DMS114 treated with DMSO at 0.1 percent for 48 hours (cell line): ENCODE data around the gene TEDDM1.
"Not testable (repeated sequence)": the region's sequence is repeated elsewhere in the genome, so short reads cannot be mapped to it uniquely, and the experiment has no call there.

Source experiments
- DNase-seq: peaks from one replicate; lab custom pipeline; 2025; ENCODE audit not compliant: unreplicated experiment; lab: John Stamatoyannopoulos, UW

TEDDM1 gene

GRCh38 chr1:182400567-182400966, at the start of gene TEDDM1:
TSS of gene TEDDM1 (minus strand) at chr1:182400667. CDS start at chr1:182400485, 182 bp downstream.
- no peak for DNase-seq

DNA sequence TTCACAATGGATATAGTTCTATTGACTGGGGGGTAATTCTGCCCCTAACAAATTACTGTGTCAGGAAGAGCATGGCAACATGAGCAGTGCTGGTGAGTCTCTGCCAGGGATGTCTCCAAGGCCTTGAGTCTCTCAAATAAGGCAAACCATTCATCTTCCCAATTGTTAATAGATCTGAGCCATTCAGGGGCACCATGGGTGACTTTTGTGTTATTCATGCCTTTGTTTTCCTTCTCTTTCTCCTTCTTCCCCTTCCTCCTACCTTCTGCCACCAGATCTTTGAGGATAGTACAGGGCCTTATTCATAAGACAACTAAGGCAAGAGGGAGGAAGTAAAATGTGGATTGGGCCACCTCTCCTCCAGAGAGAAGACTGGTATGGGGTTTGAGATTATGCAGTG, 49.6 kb upstream of the TEDDM1 start, which contains the start of gene RGSL1:
Gene RGSL1 (plus strand): TSS at position 60 of the 400 bp plus-strand sequence. CDS start 20 bp downstream, at position 80.
- no peak for DNase-seq

DNA sequence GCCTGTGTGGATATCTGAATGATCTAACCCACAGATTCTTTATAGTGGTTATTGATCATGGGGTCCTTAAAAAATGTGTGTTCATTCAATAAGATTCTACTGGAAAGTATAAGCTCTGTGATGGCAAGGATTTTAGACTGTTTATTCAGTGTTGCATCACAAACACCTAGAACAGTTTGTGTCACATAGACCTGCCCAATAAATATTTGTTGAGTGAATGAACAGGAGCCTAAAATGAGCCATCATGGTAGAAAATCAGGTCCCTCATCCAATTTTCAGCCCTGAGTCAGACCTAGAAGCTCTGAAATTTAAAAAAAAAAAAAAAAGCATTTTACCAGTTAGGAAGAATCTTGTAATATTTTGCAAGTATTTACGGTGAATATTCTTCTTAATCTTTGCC, 47.2 kb upstream of the TEDDM1 start:
- no peak for DNase-seq

- not testable (repeated sequence) for DNase-seq
Measured at GRCh38 chr1:182447124-182447523, 46.7 kb upstream of the TEDDM1 start.

DNA sequence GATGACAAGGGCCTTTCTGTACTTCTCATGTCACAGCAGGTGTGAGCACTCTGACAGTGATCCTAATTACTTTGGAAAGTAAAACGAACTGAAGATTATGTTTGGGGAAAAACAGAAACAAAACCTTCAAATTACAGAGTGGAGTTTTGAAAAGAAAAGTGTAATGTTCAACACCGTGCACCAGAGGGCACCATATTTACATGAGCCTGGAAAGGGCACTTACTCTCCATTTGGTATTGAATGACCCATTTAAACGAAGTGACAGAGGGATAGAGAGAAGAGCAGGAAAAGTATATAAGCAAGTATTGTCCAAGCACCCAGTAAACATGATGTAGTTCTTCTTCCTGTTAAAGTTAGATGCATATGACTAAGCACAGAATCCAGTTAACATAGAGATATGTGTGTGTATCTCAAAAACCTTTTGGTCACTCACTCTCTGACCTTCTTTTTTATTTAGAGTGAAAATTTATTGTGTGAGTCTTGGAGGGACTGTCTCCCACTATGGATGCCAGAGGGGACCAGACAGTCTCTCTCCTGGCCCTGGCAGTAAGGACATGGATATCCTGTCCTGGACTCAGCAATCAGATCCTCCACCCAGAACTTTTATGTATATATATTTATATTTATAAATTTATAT, 45.7 kb upstream of the TEDDM1 start:
- peak; percentile 50 for DNase-seq

- DNase-seq, result no peak
Measured at GRCh38 chr1:182444497-182444896, 44.0 kb upstream of the TEDDM1 start.

DNA sequence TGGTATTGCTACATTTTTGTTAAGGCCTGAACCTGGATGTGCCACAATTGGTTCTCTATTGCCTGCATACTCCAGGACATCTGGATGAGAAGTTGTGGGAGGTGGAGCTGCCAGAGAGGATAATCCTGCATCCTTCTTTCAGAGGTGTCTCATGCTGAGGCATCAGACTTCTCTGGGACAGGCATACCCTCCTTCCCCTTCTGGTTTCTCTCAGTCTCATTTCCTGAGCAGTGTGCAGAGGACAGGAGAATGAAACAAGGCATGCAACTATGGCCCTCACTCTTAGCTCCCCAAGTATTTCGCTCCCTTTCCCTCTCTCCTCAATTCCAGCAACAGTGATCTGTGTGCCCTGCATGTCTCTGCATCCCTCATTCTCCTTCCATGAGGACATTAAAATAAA, 41.9 kb upstream of the TEDDM1 start:
- DNase-seq, result no peak

DNA sequence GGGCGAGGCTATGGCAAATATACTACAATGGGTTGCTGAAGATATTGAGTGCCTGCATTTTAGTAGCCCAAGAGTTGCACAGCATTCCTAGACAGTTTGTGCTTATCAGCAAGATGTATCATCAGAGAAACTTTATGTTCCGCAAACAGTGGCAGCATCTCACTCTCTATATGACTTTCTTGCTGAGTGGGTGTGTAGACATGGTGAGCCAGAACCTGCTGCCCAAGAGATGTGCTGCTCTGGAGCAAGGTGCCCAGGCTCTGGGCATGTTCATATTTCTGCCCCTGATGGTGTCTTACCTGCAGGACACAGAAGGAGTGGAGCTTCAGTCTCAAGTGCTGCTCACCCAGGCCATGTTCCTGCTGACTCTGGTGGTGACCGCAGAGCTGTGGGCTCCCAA, 41.3 kb upstream of the TEDDM1 start:
- no peak for DNase-seq

DNA sequence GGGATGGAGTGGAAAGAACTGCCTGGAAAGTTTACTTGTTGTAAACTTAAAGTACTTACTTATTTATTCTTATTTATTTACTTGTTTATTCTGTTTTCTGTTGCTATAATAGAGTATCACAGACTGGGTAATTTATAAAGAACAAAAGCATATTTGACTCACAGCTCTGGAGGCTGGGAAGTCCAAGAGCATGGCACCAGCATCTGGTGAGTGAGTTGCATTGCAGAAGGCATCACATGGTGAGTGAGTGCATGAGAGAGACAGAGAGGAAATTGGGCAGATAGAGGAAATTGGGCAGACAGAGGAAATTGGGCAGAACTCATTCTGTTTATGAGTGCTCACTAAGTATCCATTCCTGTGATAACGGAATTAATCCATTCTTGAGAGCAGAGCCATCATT, 37.9 kb upstream of the TEDDM1 start:
- DNase-seq, result no peak

GRCh38 chr1:182433580-182433979, 33.1 kb upstream of the TEDDM1 start:
- DNase-seq, result no peak

DNA sequence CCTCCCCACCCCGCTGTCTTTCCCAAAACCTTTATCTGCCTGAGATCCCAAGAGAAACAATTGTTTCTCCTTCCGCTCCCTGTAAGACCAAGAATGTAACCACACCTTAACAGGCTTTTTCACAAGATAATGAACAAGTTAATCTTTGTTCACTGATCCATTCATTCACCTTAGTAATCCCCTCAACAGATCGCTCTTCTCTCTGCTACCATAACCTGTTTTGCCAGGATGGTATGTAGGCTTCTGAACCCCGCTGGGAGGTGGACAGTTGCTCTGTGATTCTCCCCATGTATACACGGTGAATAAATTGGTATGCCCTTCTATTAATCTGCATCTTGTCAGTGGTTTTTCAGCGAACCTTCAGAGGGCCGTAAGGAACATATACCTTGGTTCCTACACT, 30.8 kb upstream of the TEDDM1 start:
- DNase-seq, result no peak

DNA sequence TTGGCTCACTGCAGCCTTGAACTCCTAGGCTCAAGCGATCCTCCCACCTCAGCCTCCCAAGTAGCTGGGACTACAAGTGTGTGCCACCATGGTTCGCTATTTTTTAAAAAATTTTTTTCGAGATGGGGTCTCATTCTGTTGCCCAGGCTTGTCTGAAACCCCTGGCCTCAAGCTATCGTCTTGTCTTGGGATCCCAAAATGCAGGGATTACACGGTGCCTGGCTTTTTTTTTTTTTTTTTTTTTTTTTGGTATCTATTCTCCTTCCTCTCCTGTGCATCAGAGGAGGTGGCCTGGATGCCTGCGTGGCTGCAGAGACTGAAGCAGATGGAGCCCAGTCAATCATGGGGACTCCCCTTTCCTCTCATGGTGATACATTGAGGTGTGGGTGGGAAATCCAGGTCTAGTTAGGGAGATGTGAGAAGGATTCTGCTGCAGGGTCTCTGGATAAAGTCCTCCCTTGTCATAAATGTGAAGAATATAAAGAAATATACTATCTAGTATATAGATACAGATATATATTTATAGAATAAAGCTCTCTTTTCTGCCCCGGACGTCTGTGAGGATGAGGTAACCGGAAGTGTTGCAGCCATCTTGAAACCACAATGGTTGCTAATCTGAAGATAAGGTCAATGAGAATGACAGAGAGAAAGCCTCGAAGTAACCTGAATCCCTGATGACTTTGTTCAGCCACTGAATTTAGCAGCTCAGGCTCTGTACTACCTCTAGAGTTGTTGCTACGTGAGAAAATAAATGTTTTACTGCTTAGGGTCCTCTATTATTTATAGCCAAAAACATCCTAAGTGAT, 30.0 kb upstream of the TEDDM1 start:
- DNase-seq, result no peak

DNA sequence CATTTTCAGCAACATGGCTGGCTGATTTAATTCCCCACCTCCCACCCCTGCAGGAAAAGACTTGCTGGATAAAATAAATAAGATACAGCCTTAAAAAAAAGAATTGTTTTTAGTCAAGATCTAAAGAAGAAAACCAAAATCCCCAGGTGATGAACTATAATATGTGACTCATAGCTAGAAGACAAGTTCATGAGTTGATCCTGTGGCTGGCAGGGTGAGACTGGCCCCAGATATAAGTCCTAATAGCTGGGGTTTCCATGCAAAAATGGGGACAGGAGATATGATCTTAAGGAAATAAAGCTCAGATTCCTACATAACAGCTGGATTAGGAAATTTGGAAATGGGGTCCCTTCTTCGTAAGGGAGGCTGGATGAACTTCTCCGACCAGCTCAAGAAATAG, 27.6 kb upstream of the TEDDM1 start:
- no peak for DNase-seq

DNA sequence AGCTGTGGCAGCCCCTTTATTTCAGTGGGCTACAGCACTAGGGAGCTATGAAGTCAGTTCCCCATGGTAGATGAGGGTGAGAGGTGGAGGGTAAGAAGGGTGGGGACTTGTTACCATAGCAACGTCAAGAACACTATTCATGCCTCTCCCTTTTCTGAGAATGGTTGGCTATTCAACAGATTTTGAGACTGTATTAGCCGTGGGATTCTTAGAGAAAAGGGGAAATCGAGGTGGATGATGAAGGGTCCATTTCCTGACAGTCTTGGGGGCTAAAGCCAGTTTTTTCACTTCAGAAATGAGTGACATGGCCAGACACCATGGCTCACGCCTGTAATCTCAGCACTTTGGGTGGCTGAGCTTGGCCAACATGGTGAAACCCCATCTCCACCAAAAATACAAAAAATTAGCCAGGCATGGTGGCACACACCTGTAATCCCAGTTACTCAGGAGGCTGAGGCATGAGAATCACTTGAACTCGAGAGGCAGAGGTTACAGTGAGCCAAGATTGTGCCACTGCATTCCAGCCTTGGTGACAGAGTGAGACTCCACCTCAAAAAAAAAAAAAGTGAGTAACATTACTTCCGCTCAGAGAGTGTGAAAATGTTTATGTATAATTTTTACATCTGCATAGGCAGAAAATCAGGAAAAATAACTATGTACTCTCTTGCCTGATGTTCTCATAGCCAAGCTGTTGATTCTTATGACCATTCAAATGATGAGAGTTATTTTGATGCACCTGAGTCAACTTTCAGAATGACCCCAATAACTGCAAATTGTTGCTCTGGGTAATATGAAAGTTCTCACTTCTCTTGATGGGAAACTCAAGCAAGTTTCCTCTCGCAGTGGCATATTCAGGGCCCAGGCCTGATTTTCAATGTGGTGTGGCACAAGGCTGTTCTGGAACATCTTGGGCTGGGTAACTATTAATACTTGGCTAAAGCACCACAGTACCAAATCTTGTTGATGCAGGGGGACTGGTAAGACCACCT, 26.3 kb upstream of the TEDDM1 start:
- no peak for DNase-seq

DNA sequence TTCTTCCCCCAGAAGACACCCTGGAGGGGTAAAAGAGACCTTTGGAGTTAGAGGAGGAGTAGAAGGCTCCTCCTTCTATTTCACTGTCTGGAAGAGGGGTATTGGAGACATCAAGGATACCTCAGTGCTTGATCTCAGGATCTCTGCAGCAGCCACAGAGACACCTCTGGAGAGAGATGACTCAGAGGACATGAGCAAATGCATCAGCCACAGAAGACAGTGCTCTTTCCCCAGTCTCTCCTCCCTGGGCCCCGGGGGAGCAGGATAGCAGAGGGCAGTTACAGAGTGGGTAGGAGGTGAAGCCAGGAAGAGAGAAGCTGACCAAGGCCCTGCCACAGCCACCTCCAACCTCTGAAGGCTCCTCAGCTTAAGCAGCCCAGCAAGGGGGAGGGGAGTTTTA, 15.3 kb upstream of the TEDDM1 start:
- no peak for DNase-seq

DNA sequence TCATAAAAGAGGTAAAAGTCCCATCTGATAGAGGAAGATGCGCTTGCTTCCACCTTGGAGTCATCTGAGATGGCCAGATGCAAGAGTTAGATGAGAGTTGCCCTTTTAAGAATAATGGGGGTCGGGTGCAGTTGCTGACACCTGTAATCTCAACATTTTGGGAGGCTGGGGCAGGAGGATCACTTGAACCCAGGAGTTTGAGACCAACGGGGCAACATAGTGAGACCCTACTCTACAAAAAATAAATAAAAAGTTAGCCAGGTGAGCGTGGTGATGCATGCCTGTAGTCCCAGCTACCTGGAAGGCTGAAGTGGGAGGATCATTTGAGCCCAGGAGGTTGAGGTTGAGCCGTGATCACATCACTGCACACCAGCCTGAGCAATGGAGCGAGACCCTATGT, 13.5 kb upstream of the TEDDM1 start:
- no peak for DNase-seq

DNA sequence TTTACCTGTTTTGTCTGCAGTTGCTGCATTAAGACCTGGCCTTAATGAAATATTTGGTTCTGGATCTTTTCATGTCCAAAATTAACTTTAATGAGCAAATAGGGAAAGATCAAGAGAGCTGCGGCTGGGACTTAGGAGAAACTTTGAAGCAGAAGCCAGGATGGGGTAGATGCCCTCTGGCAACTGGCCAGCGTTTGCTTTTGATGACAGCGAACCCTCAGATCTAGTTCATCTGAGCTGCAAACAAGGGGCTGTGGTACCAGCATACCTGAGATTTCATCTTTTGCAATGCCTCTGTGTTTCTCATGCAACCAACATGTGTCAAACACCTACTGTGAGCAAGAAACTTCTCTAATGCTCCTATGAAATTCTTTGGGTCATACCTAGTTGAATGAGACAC, 13.0 kb upstream of the TEDDM1 start:
- no peak for DNase-seq

DNA sequence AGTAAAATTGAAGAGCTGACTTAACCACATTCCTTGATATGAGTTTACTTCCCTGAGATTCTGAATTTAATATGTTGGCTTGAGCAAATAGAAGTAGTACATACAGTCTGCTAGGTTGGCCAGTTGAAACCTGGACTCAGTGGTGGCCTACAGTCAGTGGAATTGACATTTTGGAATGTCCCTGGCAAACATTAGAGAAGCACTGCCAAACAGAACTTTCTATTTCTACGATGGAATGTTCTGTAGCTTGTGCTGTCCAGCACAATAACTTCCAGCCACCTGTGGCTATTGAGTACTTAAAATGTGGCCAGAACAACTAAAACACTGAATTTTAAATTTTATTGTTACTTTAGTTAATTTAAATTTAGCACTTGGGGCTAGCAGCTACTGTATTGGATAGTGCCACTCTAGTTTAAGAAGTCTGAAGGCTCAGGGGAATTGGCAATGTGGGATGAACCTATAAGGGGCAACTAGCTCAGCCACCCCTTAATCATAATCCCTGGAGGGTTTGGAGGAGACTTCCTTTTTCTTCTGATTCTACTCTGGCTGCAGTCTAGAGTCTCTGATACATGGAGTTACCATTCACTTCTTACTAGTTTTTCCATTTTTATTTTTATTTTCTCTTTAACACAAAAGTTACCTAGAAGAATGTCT, 10.3 kb upstream of the TEDDM1 start:
- no peak for DNase-seq

DNA sequence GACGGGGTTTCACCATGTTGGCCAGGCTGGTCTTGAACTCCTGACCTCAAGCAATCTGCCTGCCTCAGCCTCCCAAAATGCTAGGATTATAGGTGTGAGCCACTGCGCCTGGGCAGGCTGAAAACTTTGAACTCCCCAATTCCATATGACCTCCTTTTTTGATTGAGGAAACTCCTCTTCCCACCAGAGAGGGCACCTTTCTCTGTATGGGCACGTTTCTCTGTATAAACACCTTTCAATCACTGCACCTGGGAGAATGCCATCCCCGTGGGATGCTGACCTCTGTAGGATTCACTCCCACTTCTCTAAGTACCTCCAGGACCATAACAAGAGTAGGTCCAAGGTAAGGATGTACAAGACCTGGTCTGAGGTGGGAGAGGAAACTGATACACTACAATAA, 9.7 kb upstream of the TEDDM1 start:
- no peak for DNase-seq

- no peak for DNase-seq
Measured at GRCh38 chr1:182408435-182409075, 8.1 kb upstream of the TEDDM1 start.
